Activated CD4-positive, alpha-beta T cell treated with anti-CD3 and anti-CD28 coated beads, Interleukin-2, amount 10 ng/mL, durations not matched to agents 7 days and 5 days (primary cell): Measurements from ENCODE around the gene GC. TPM values are rescaled to one million over a fixed set of nuclear protein-coding genes. Genes with fewer than 3 reads are reported as not detected.
"Not testable (repeated sequence)": the region's sequence is repeated elsewhere in the genome, so short reads cannot be mapped to it uniquely, and the experiment has no call there.

Source experiments
- CTCF ChIA-PET: fragments of 350-600 bp; sonication (Branson Sonifier 250); formaldehyde crosslinking; loops from one replicate; lab custom pipeline; 2021; ENCODE audit warnings: antibody characterized with exemption; lab: Charles Lee
- POLR2A ChIA-PET: fragments of 350-600 bp; sonication (Branson Sonifier 250); formaldehyde crosslinking; loops from one replicate; lab custom pipeline; 2021; ENCODE audit warnings: antibody characterized with exemption; lab: Charles Lee
- DNase-seq: peaks from one replicate; pipeline ENCODE4 v3.0.0-alpha.2; 2020
- H3K27ac Mint-ChIP-seq: one replicate; pipeline ENCODE4 v1.8.0; 2021; ENCODE audit warnings: mild to moderate bottlenecking, moderate library complexity, mixed read lengths
- H3K27me3 Mint-ChIP-seq: one replicate; pipeline ENCODE4 v1.8.0; 2021; ENCODE audit warnings: mixed read lengths
- H3K36me3 Mint-ChIP-seq: one replicate; pipeline ENCODE4 v1.8.0; 2021; ENCODE audit warnings: low read depth, mixed read lengths
- H3K4me1 Mint-ChIP-seq: one replicate; pipeline ENCODE4 v1.8.0; 2021; ENCODE audit warnings: mixed read lengths
- H3K4me3 Mint-ChIP-seq: one replicate; pipeline ENCODE4 v1.8.0; 2021; ENCODE audit warnings: mild to moderate bottlenecking, moderate library complexity, mixed read lengths
- H3K9me3 Mint-ChIP-seq: one replicate; pipeline ENCODE4 v1.8.0; 2021; ENCODE audit warnings: mixed read lengths
- total RNA-seq, 2 experiments: library from RNA; stranded (reverse); gene quantifications; one replicate each; pipeline ENCODE4 v1.2.3, GENCODE V29; 2021

Gene GC
- total RNA-seq, result not detected

DNA sequence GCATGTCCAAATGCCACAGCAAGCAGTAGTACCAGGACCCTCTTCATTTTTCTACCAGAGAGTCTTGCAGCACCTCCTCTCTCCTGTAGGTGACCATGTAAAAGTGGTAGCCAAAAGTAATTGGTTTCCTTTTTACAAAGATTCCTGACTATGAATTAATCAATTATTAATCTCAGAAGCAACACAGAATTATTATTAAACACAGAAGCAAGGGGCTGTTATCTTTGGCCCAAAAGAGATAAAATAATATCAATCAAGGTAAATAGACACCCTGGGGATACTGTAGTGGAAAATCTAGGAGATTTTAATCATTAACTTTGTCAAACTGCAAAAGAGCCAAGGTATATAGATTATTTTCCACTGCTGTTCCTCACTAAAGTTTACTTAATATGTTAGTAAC lies at the start of gene GC:
TSS of gene GC (minus strand) at position 108 of the 400 bp plus-strand sequence. CDS start at position 47, 61 bp downstream.
- Mint-ChIP-seq H3K27me3 (peaks cover 3% of the 10 kb centered on the region), H3K36me3 (no peaks in the 10 kb centered on the region), H3K27ac (no peak within 1 kb of the TSS), H3K9me3 (no peaks in the 10 kb centered on the region), H3K4me1 (no peaks in the 10 kb centered on the region), H3K4me3 (no peak within 1 kb of the TSS)
- ChIA-PET CTCF (no interaction called here), POLR2A (no interaction called here)
- no peak for DNase-seq

- no peaks in the 10 kb centered on the region for H3K27me3 Mint-ChIP-seq
- DNase-seq, result no peak
- CTCF ChIA-PET, result no interaction called here
- POLR2A ChIA-PET, result no interaction called here
- H3K36me3 Mint-ChIP-seq, result no peaks in the 10 kb centered on the region
- H3K4me3 Mint-ChIP-seq, result no peak overlapping the region
- H3K9me3 Mint-ChIP-seq, result no peaks in the 10 kb centered on the region
- H3K27ac Mint-ChIP-seq, result no peak overlapping the region
- no peaks in the 10 kb centered on the region for H3K4me1 Mint-ChIP-seq
These were observed 49.5 kb upstream of the GC start for GRCh38 chr4:71833232-71833900.

DNA sequence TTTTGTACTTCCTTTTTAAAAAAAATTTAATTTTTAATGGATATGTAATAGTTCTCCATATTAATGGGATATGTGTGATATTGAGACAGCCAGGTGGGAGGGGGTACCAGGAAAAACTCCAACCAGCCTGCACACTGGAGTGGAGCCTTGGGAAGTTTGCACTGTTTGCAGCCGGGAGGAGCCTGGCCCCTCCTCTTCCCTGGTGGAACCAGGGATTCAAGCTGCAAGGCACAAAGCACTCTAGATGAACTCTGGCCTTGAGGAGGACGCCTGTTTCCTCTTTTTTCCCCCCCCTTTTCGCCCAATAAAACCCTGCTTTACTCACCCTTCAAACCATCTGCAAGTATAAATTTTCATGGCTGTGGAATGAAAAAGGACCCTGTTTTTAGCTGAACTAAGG lies 48.2 kb upstream of the GC start:
- Mint-ChIP-seq H3K9me3 (no peaks in the 10 kb centered on the region), H3K36me3 (no peaks in the 10 kb centered on the region), H3K4me1 (no peaks in the 10 kb centered on the region), H3K27ac (no peak overlapping the region), H3K27me3 (no peaks in the 10 kb centered on the region), H3K4me3 (no peak overlapping the region)
- CTCF ChIA-PET, result no interaction called here
- POLR2A ChIA-PET, result no interaction called here
- DNase-seq, result no peak

DNA sequence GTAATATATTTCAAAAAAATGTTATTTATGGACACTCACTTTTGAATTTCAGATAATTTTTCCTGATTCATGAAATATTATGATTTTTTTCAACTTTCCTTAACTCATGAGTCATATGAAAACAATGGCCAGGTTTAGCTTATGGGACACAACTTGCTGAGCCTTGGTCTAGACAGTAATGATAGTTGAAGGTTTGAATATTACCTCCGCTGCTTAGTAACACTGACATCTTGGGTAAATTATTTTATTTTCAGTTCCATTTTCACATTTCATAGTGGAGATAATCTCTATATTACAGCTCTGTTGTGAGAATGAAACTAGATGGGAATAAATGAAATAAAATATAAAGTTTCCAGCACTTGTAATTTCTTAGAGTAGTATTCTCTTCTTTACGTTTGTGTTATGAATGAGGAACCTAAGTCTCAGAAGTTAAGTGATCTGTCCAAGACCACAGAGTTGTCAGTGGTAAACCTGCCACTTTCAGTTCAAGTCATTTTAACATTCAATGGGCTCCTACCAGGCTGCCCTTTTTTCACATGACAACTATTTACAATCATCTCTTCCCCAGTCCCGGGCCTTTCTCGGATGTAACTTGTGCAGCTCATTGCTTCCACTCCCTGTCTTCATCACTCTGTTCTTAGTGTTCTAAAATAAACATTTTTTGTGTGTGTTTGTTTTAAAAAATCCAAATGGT lies 46.8 kb upstream of the GC start:
- H3K4me1 Mint-ChIP-seq, result no peaks in the 10 kb centered on the region
- no peak overlapping the region for H3K27ac Mint-ChIP-seq
- H3K4me3 Mint-ChIP-seq, result no peak overlapping the region

GRCh38 chr4:71828470-71828869 lies 44.6 kb upstream of the GC start:
- no peaks in the 10 kb centered on the region for H3K36me3 Mint-ChIP-seq
- H3K27me3 Mint-ChIP-seq, result no peaks in the 10 kb centered on the region
- H3K4me1 Mint-ChIP-seq, result no peaks in the 10 kb centered on the region
- ChIA-PET POLR2A (no interaction called here), CTCF (no interaction called here)
- no peak for DNase-seq
- no peak overlapping the region for H3K4me3 Mint-ChIP-seq
- no peak overlapping the region for H3K27ac Mint-ChIP-seq
- no peaks in the 10 kb centered on the region for H3K9me3 Mint-ChIP-seq

More for the DNA sequence above, 46.8 kb upstream of the GC start:
- POLR2A ChIA-PET, result no interaction called here
- no peak for DNase-seq
- no peaks in the 10 kb centered on the region for H3K27me3 Mint-ChIP-seq
- CTCF ChIA-PET, result no interaction called here
- no peaks in the 10 kb centered on the region for H3K9me3 Mint-ChIP-seq
- H3K36me3 Mint-ChIP-seq, result no peaks in the 10 kb centered on the region

- no peak overlapping the region for H3K27ac Mint-ChIP-seq
- H3K36me3 Mint-ChIP-seq, result no peaks in the 10 kb centered on the region
- no peaks in the 10 kb centered on the region for H3K9me3 Mint-ChIP-seq
- ChIA-PET CTCF (no interaction called here), POLR2A (no interaction called here)
- no peaks in the 10 kb centered on the region for H3K4me1 Mint-ChIP-seq
- DNase-seq, result no peak
- no peak overlapping the region for H3K4me3 Mint-ChIP-seq
- no peaks in the 10 kb centered on the region for H3K27me3 Mint-ChIP-seq
These were observed 43.9 kb upstream of the GC start for GRCh38 chr4:71827826-71828225.

- no peaks in the 10 kb centered on the region for H3K9me3 Mint-ChIP-seq
- no peak for DNase-seq
- no peaks in the 10 kb centered on the region for H3K4me1 Mint-ChIP-seq
- POLR2A ChIA-PET, result no interaction called here
- H3K27ac Mint-ChIP-seq, result no peak overlapping the region
- no peaks in the 10 kb centered on the region for H3K36me3 Mint-ChIP-seq
- H3K27me3 Mint-ChIP-seq, result peaks cover 2% of the 10 kb centered on the region
- H3K4me3 Mint-ChIP-seq, result no peak overlapping the region
- CTCF ChIA-PET, result no interaction called here
These were observed 32.9 kb upstream of the GC start for GRCh38 chr4:71816676-71817303.

GRCh38 chr4:71814433-71814832 lies 30.6 kb upstream of the GC start:
- ChIA-PET POLR2A (no interaction called here), CTCF (interaction anchor here (1.1 kb wide), 1 partner anchor 11 kb away, joined by 3 read pairs; no protein-coding TSS in a partner anchor)
- no peak overlapping the region for H3K27ac Mint-ChIP-seq
- no peaks in the 10 kb centered on the region for H3K36me3 Mint-ChIP-seq
- no peak for DNase-seq
- peaks cover 2% of the 10 kb centered on the region for H3K27me3 Mint-ChIP-seq
- H3K9me3 Mint-ChIP-seq, result no peaks in the 10 kb centered on the region
- no peaks in the 10 kb centered on the region for H3K4me1 Mint-ChIP-seq
- no peak overlapping the region for H3K4me3 Mint-ChIP-seq

DNA sequence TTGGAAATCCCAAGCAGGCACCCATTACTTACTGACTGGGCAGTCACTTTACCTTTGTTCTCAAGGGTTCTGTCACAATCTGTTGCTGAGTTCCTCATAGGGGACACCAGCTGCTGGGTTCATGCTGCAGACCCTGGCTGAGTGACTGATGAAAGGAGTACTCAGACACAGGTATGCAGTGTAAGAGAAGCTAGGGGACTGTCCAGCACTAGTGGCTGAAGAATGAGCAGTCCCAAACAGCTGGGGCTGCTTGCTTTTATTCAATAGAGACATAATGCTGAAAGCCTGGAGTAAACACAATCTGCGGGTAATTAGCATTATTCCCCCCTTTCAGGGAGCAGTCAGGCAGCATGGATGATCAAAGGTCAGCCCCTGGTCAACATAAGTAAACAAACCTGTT lies 25.9 kb upstream of the GC start:
- H3K36me3 Mint-ChIP-seq, H3K4me1 Mint-ChIP-seq, H3K27me3 Mint-ChIP-seq, POLR2A ChIA-PET, DNase-seq, H3K9me3 Mint-ChIP-seq, CTCF ChIA-PET, H3K27ac Mint-ChIP-seq, H3K4me3 Mint-ChIP-seq: not testable (repeated sequence)

DNA sequence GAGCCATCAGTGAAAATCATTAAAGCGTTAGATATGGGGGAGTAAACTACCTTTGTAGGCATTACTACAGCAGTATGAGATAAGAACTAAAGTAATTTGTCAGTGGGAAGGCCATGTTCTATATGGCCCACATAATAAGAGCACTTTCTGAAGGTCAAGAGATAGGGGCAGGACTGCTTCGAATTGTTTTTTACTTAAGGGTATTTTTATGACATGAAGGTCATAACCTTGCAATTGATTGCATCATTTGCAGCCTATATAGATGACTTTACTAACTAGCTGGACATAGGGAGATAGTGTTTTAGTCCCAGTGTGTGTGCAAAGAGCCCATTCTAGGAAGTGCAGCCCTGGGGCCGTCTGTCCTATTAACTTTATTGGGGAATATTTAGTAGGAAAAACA lies 23.6 kb upstream of the GC start:
- no peak overlapping the region for H3K4me3 Mint-ChIP-seq
- H3K27ac Mint-ChIP-seq, result no peak overlapping the region
- no peaks in the 10 kb centered on the region for H3K9me3 Mint-ChIP-seq
- CTCF ChIA-PET, result no interaction called here
- POLR2A ChIA-PET, result no interaction called here
- no peaks in the 10 kb centered on the region for H3K4me1 Mint-ChIP-seq
- no peaks in the 10 kb centered on the region for H3K36me3 Mint-ChIP-seq
- no peak for DNase-seq
- H3K27me3 Mint-ChIP-seq, result no peaks in the 10 kb centered on the region

- H3K4me3 Mint-ChIP-seq, H3K9me3 Mint-ChIP-seq, H3K27me3 Mint-ChIP-seq, H3K27ac Mint-ChIP-seq, POLR2A ChIA-PET, H3K36me3 Mint-ChIP-seq, DNase-seq, H3K4me1 Mint-ChIP-seq: not testable (repeated sequence)
- CTCF ChIA-PET, result interaction anchor here (1.2 kb wide), 1 partner anchor 24 kb away, joined by 3 read pairs; no protein-coding TSS in a partner anchor
These were observed 21.4 kb upstream of the GC start for GRCh38 chr4:71805230-71805629.

GRCh38 chr4:71804017-71804697 lies 20.3 kb upstream of the GC start:
- POLR2A ChIA-PET, H3K27me3 Mint-ChIP-seq, H3K36me3 Mint-ChIP-seq, H3K27ac Mint-ChIP-seq, H3K4me1 Mint-ChIP-seq, H3K4me3 Mint-ChIP-seq, H3K9me3 Mint-ChIP-seq, DNase-seq: not testable (repeated sequence)
- CTCF ChIA-PET, result interaction anchor here (0.7 kb wide), 1 partner anchor 10 kb away, joined by 3 read pairs; no protein-coding TSS in a partner anchor

GRCh38 chr4:71785959-71786358 lies 2.1 kb upstream of the GC start:
- POLR2A ChIA-PET, result no interaction called here
- CTCF ChIA-PET, result no interaction called here
- Mint-ChIP-seq H3K27me3 (peaks cover 3% of the 10 kb centered on the region), H3K27ac (no peak overlapping the region), H3K9me3 (no peaks in the 10 kb centered on the region), H3K4me1 (no peaks in the 10 kb centered on the region), H3K4me3 (no peak overlapping the region), H3K36me3 (no peaks in the 10 kb centered on the region)
- DNase-seq, result no peak
